Measurements from ENCODE around the gene GATM. TPM values are rescaled to one million over a fixed set of nuclear protein-coding genes. Genes with fewer than 3 reads are reported as not detected.
A peak's percentile ranks its signal among the peaks of the same experiment; 100 is the strongest.

The GATM gene
- total RNA-seq, 2 donors from 2014 or later, result 12.9 to 254 TPM

- H3K4me3 ChIP-seq, result peak overlapping the region; percentile 43 to 45
- intact Hi-C loops (cut with DNase I), result loop anchor here (5.0 to 10.0 kb wide), 2 partner anchors 180 to 212 kb away; no protein-coding TSS in a partner anchor
- WGBS, result 38% methylated on average over 5 of the region's 5 CpGs
- H3K9me3 ChIP-seq, result no peaks in the 10 kb centered on the region
- no peak for DNase-seq (ENCODE audit: low spot score)
- H3K36me3 ChIP-seq, result no peaks in the 10 kb centered on the region
- TF ChIP-seq CTCF (IDR thresholded peaks at IDR 0.05) (no peak), POLR2AphosphoS5 (IDR thresholded peaks at IDR 0.05) (no peak), POLR2A (IDR thresholded peaks at IDR 0.05) (no peak)
- H3K27me3 ChIP-seq (replicated peaks; ENCODE audit: insufficient read depth), result no peaks in the 10 kb centered on the region
- peak overlapping the region in 1 of 2 donors; percentile 69 for H3K27ac ChIP-seq
- H3K4me1 ChIP-seq (replicated peaks), result no peaks in the 10 kb centered on the region
These were observed 1.3 kb downstream of the GATM start for GRCh38 chr15:45376967-45377608.

DNA sequence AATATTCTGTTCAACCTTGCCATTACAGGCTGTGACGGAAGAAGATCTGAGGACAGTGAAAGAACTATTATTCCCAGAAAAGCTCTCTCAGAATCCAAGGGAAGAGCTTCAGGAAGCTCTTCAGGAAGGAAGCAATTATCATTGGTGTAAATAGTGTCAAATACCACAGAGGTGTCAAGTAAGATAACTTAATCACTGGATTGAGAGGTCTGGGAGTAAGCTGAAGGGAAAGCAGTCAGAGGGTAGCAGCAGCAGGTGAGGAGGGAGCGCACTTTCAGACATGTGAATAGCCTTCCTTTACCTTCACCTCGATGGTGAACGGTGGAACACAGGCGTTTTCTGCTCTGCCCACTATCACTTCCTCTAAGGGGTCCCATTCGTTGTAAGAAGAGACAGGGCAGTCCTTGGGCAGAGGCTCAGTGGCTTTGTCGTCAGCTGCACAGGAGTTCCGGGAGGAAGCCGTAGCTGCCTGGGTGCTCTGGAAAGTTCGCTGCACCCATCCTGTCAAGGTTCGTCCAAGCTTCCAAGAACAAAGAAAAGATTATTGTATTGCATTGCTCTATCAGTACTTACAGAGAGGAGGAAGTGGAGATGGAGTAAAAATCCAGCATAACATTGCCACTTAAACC is 1.9 kb downstream of the GATM start:
- Histone ChIP-seq H3K36me3 (no peaks in the 10 kb centered on the region), H3K9me3 (no peaks in the 10 kb centered on the region), H3K4me3 (no peak overlapping the region), H3K27me3 (replicated peaks; ENCODE audit: insufficient read depth) (no peaks in the 10 kb centered on the region), H3K27ac (no peak overlapping the region), H3K4me1 (replicated peaks) (no peaks in the 10 kb centered on the region)
- WGBS, result 56% methylated on average over 11 of the region's 11 CpGs
- TF ChIP-seq POLR2AphosphoS5 (IDR thresholded peaks at IDR 0.05) (no peak), POLR2A (IDR thresholded peaks at IDR 0.05) (no peak), CTCF (IDR thresholded peaks at IDR 0.05) (no peak)
- intact Hi-C loops (cut with DNase I), result loop anchor here (5.0 to 10.0 kb wide), 2 partner anchors 179 to 212 kb away; no protein-coding TSS in a partner anchor
- DNase-seq (ENCODE audit: low spot score), result no peak

- H3K27me3 ChIP-seq (replicated peaks; ENCODE audit: insufficient read depth), result no peaks in the 10 kb centered on the region
- intact Hi-C loops (cut with DNase I), result loop anchor here (5.0 to 10.0 kb wide), 2 partner anchors 179 to 211 kb away; no protein-coding TSS in a partner anchor
- H3K4me1 ChIP-seq (replicated peaks), result no peaks in the 10 kb centered on the region
- H3K9me3 ChIP-seq, result no peaks in the 10 kb centered on the region
- TF ChIP-seq POLR2A (IDR thresholded peaks at IDR 0.05), result no peak
- no peak for TF ChIP-seq POLR2AphosphoS5 (IDR thresholded peaks at IDR 0.05)
- no peak for TF ChIP-seq CTCF (IDR thresholded peaks at IDR 0.05)
- H3K36me3 ChIP-seq, result no peaks in the 10 kb centered on the region
- DNase-seq (ENCODE audit: low spot score), result no peak
- H3K4me3 ChIP-seq, result no peak overlapping the region
- WGBS, result 74% methylated on average over 3 of the region's 3 CpGs
- no peak overlapping the region for H3K27ac ChIP-seq
These were observed 2.5 kb downstream of the GATM start for GRCh38 chr15:45375836-45376235.

DNA sequence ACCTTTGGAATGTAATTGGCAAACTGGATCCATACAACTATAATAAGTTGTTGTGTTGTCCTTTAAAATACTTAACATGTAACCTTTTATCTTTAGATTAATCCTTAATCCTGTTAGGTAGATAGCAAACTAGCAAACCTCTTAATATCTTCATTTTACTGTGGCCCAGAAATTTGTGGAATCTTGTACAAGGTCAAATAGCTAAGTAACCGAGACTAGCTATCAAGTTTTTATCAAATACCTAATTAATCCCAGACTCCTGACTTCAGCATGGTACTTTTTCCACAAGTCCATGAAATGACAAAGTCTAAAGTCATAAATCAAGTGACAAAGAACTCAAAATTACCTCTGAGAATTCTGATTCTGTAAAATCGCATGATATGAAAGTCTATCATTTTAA is 4.4 kb downstream of the GATM start:
- no peak for DNase-seq (ENCODE audit: low spot score)
- no peaks in the 10 kb centered on the region for H3K27me3 ChIP-seq (replicated peaks; ENCODE audit: insufficient read depth)
- H3K4me3 ChIP-seq, result no peak overlapping the region
- TF ChIP-seq POLR2A (IDR thresholded peaks at IDR 0.05) (no peak), CTCF (IDR thresholded peaks at IDR 0.05) (no peak), POLR2AphosphoS5 (IDR thresholded peaks at IDR 0.05) (no peak)
- no peaks in the 10 kb centered on the region for H3K9me3 ChIP-seq
- H3K4me1 ChIP-seq (replicated peaks), result no peaks in the 10 kb centered on the region
- 83% methylated on average over 2 of the region's 2 CpGs for WGBS
- H3K27ac ChIP-seq, result no peak overlapping the region
- intact Hi-C loops (cut with DNase I), result loop anchor here (10.0 kb wide), 1 partner anchor 209 kb away; no protein-coding TSS in a partner anchor
- H3K36me3 ChIP-seq, result no peaks in the 10 kb centered on the region
